Measurements from ENCODE around the gene ZNF566.

ZNF566 gene

DNA sequence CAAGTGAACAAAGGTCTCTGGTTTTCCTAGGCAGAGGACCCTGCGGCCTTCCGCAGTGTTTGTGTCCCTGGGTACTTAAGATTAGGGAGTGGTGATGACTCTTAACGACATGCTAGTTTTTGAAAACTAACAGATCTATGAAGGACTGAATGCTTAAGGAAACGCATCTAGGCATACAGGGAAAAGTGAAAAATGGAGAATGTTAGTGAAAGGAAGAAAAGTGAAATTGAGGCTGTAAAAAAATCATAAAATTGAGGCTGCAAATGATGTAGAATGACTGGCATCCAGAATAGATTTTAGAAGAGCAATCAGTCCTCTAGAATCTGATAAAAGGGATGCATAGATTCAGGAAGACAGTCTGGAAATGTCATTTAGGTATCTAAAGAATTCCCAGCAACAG, 35.3 kb upstream of the ZNF566 start:
- TF ChIP-seq, protein P1, sequence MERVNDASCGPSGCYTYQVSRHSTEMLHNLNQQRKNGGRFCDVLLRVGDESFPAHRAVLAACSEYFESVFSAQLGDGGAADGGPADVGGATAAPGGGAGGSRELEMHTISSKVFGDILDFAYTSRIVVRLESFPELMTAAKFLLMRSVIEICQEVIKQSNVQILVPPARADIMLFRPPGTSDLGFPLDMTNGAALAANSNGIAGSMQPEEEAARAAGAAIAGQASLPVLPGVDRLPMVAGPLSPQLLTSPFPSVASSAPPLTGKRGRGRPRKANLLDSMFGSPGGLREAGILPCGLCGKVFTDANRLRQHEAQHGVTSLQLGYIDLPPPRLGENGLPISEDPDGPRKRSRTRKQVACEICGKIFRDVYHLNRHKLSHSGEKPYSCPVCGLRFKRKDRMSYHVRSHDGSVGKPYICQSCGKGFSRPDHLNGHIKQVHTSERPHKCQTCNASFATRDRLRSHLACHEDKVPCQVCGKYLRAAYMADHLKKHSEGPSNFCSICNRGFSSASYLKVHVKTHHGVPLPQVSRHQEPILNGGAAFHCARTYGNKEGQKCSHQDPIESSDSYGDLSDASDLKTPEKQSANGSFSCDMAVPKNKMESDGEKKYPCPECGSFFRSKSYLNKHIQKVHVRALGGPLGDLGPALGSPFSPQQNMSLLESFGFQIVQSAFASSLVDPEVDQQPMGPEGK (CRISPR knock-in tag; IDR thresholded peaks at IDR 0.05; ENCODE audit: borderline replicate concordance) = no peak
- TF ChIP-seq ZFP30 (CRISPR knock-in tag; IDR thresholded peaks at IDR 0.05) = no peak
- no peak for TF ChIP-seq TCF4 (CRISPR knock-in tag; IDR thresholded peaks at IDR 0.05; ENCODE audit: borderline replicate concordance)
- no peak for TF ChIP-seq PPARA (CRISPR knock-in tag; IDR thresholded peaks at IDR 0.05; ENCODE audit: borderline replicate concordance)
- TF ChIP-seq, protein P2, sequence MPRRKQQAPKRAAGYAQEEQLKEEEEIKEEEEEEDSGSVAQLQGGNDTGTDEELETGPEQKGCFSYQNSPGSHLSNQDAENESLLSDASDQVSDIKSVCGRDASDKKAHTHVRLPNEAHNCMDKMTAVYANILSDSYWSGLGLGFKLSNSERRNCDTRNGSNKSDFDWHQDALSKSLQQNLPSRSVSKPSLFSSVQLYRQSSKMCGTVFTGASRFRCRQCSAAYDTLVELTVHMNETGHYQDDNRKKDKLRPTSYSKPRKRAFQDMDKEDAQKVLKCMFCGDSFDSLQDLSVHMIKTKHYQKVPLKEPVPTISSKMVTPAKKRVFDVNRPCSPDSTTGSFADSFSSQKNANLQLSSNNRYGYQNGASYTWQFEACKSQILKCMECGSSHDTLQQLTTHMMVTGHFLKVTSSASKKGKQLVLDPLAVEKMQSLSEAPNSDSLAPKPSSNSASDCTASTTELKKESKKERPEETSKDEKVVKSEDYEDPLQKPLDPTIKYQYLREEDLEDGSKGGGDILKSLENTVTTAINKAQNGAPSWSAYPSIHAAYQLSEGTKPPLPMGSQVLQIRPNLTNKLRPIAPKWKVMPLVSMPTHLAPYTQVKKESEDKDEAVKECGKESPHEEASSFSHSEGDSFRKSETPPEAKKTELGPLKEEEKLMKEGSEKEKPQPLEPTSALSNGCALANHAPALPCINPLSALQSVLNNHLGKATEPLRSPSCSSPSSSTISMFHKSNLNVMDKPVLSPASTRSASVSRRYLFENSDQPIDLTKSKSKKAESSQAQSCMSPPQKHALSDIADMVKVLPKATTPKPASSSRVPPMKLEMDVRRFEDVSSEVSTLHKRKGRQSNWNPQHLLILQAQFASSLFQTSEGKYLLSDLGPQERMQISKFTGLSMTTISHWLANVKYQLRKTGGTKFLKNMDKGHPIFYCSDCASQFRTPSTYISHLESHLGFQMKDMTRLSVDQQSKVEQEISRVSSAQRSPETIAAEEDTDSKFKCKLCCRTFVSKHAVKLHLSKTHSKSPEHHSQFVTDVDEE (CRISPR knock-in tag; IDR thresholded peaks at IDR 0.05) = no peak
- no peak for TF ChIP-seq BACH2 (CRISPR knock-in tag; IDR thresholded peaks at IDR 0.05; ENCODE audit: borderline replicate concordance)
- TF ChIP-seq ARNTL (CRISPR knock-in tag; IDR thresholded peaks at IDR 0.05; ENCODE audit: borderline replicate concordance, low read depth) = no peak
- TF ChIP-seq ZNF8 (CRISPR knock-in tag; IDR thresholded peaks at IDR 0.05) = no peak
- TF ChIP-seq, protein P3, sequence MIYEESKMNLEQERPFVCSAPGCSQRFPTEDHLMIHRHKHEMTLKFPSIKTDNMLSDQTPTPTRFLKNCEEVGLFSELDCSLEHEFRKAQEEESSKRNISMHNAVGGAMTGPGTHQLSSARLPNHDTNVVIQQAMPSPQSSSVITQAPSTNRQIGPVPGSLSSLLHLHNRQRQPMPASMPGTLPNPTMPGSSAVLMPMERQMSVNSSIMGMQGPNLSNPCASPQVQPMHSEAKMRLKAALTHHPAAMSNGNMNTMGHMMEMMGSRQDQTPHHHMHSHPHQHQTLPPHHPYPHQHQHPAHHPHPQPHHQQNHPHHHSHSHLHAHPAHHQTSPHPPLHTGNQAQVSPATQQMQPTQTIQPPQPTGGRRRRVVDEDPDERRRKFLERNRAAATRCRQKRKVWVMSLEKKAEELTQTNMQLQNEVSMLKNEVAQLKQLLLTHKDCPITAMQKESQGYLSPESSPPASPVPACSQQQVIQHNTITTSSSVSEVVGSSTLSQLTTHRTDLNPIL (CRISPR knock-in tag; IDR thresholded peaks at IDR 0.05; ENCODE audit: low read depth) = no peak
- TF ChIP-seq GLIS3 (CRISPR knock-in tag; IDR thresholded peaks at IDR 0.05) = no peak
- TF ChIP-seq SNAI2 (CRISPR knock-in tag; IDR thresholded peaks at IDR 0.05) = no peak
- no peak for TF ChIP-seq ISL1 (CRISPR knock-in tag; IDR thresholded peaks at IDR 0.05)
- TF ChIP-seq, protein P4, sequence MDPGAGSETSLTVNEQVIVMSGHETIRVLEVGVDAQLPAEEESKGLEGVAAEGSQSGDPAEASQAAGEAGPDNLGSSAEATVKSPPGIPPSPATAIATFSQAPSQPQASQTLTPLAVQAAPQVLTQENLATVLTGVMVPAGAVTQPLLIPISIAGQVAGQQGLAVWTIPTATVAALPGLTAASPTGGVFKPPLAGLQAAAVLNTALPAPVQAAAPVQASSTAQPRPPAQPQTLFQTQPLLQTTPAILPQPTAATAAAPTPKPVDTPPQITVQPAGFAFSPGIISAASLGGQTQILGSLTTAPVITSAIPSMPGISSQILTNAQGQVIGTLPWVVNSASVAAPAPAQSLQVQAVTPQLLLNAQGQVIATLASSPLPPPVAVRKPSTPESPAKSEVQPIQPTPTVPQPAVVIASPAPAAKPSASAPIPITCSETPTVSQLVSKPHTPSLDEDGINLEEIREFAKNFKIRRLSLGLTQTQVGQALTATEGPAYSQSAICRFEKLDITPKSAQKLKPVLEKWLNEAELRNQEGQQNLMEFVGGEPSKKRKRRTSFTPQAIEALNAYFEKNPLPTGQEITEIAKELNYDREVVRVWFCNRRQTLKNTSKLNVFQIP (CRISPR knock-in tag; IDR thresholded peaks at IDR 0.05; ENCODE audit: borderline replicate concordance, low read depth) = no peak
- TF ChIP-seq, protein P5, sequence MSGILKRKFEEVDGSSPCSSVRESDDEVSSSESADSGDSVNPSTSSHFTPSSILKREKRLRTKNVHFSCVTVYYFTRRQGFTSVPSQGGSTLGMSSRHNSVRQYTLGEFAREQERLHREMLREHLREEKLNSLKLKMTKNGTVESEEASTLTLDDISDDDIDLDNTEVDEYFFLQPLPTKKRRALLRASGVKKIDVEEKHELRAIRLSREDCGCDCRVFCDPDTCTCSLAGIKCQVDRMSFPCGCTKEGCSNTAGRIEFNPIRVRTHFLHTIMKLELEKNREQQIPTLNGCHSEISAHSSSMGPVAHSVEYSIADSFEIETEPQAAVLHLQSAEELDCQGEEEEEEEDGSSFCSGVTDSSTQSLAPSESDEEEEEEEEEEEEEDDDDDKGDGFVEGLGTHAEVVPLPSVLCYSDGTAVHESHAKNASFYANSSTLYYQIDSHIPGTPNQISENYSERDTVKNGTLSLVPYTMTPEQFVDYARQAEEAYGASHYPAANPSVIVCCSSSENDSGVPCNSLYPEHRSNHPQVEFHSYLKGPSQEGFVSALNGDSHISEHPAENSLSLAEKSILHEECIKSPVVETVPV (CRISPR knock-in tag; IDR thresholded peaks at IDR 0.05) = no peak

DNA sequence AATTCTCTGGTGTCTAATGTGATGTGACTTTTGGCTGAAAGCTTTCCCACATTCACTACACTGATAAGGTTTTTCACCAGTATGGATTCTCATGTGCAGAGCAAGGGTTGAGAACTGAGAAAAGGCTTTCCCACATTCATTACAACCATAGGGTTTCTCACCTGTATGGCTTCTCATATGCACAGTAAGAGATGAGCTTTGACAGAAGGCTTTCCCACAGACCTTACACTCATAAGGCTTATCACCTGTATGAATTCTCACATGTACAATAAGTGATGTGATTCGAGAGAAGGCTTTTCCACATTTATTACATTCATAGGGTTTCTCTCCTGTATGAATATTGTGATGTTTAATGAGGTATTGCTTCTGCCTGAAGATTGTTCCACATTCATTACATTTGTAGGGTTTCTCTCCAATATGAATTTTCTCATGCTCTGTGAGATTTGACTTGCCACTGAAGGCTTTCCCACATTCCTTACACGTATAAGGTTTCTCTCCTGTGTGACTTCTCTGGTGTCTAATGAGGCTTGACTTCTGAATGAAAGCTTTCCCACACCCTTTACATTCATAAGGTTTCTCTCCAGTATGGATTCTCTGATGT, 24.8 kb upstream of the ZNF566 start:
- ATAC-seq = no peak
- TF ChIP-seq ZNF70 (CRISPR knock-in tag; IDR thresholded peaks at IDR 0.05) (no peak), TCF4 (CRISPR knock-in tag; IDR thresholded peaks at IDR 0.05; ENCODE audit: borderline replicate concordance) (no peak), ZNF565 (CRISPR knock-in tag; conservative IDR thresholded peaks at IDR 0.05; ENCODE audit: low read depth) (no peak), ESRRG (CRISPR knock-in tag; IDR thresholded peaks at IDR 0.05) (no peak), GLIS3 (CRISPR knock-in tag; IDR thresholded peaks at IDR 0.05) (no peak), OSR1 (CRISPR knock-in tag; IDR thresholded peaks at IDR 0.05) (no peak), CSDC2 (CRISPR knock-in tag; IDR thresholded peaks at IDR 0.05) (no peak), SNAI2 (CRISPR knock-in tag; IDR thresholded peaks at IDR 0.05) (no peak), ZC3H10 (CRISPR knock-in tag; IDR thresholded peaks at IDR 0.05) (no peak), ISL1 (CRISPR knock-in tag; IDR thresholded peaks at IDR 0.05) (no peak)
- TF ChIP-seq, protein P5 (CRISPR knock-in tag; IDR thresholded peaks at IDR 0.05) = no peak
- TF ChIP-seq, protein P1 (CRISPR knock-in tag; IDR thresholded peaks at IDR 0.05; ENCODE audit: borderline replicate concordance) = no peak
- TF ChIP-seq, protein P3 (CRISPR knock-in tag; IDR thresholded peaks at IDR 0.05; ENCODE audit: low read depth) = no peak
- TF ChIP-seq, protein P4 (CRISPR knock-in tag; IDR thresholded peaks at IDR 0.05; ENCODE audit: borderline replicate concordance, low read depth) = no peak

More for the DNA sequence above, 35.3 kb upstream of the ZNF566 start:
- ATAC-seq = no peak
